SU-DHL-6 (cell line): Measurements from ENCODE around the gene SPANXN5.
"Not testable (repeated sequence)": the region's sequence is repeated elsewhere in the genome, so short reads cannot be mapped to it uniquely, and the experiment has no call there.

Experiments used
- H2AFZ ChIP-seq: fragments of 200-600 bp; sonication (generic); 2 replicates; pipeline ENCODE4 v1.6.1; 2014; ENCODE audit warnings: low read depth, mild to moderate bottlenecking, moderate library complexity, mixed read lengths, antibody characterized with exemption, low read length; ENCODE audit not compliant: severe bottlenecking
- H3F3A ChIP-seq: fragments of 200-600 bp; shearing (Covaris generic); 2 replicates; pipeline ENCODE4 v1.6.0; 2016; ENCODE audit warnings: antibody characterized with exemption, mild to moderate bottlenecking; ENCODE audit not compliant: insufficient read depth
- H3K27ac ChIP-seq: fragments of 200-600 bp; sonication (generic); 2 replicates; pipeline ENCODE4 v1.5.1; 2016; ENCODE audit warnings: low read depth, mild to moderate bottlenecking, low read length, moderate library complexity, mixed read lengths
- H3K27me3 ChIP-seq: fragments of 200-600 bp; sonication (generic), shearing (Covaris generic); 2 replicates; pipeline ENCODE4 v1.6.0; 2014; ENCODE audit warnings: mild to moderate bottlenecking, low read length
- H3K36me3 ChIP-seq: fragments of 200-600 bp; sonication (generic); 2 replicates; pipeline ENCODE4 v1.6.1; 2014; ENCODE audit warnings: mild to moderate bottlenecking, low read length, mixed read lengths
- H3K4me2 ChIP-seq: fragments of 300-600, 200-600 bp; shearing (Covaris generic), sonication (generic); 2 replicates; pipeline ENCODE4 v1.6.0; 2014; ENCODE audit warnings: low read length, low read depth, mild to moderate bottlenecking; ENCODE audit not compliant: poor library complexity, severe bottlenecking
- H3K4me3 ChIP-seq: fragments of 200-600 bp; sonication (generic); 2 replicates; pipeline ENCODE4 v1.5.1; 2014; ENCODE audit warnings: antibody characterized with exemption, low read length, mild to moderate bottlenecking, mixed read lengths; ENCODE audit not compliant: insufficient read depth, poor library complexity, severe bottlenecking
- H3K79me2 ChIP-seq: fragments of 200-600 bp; sonication (generic); 2 replicates; pipeline ENCODE4 v1.6.1; 2014; ENCODE audit warnings: mild to moderate bottlenecking, low read length, moderate library complexity; ENCODE audit not compliant: insufficient read depth
- H3K9ac ChIP-seq: fragments of 200-600 bp; sonication (generic); 2 replicates; pipeline ENCODE4 v1.7.0; 2014; ENCODE audit warnings: mild to moderate bottlenecking, low read length
- H3K9me2 ChIP-seq: fragments of 200-600 bp; sonication (generic); replicated peaks from 2 replicates; pipeline ENCODE4 v1.6.1; 2014; ENCODE audit warnings: low read length; ENCODE audit not compliant: insufficient read depth
- H3K9me3 ChIP-seq: fragments of 200-600 bp; sonication (generic); 2 replicates; pipeline ENCODE4 v1.6.1; 2014; ENCODE audit warnings: low read length, mixed read lengths; ENCODE audit not compliant: insufficient read depth
- H4K20me1 ChIP-seq: fragments of 200-600 bp; sonication (generic); 2 replicates; pipeline ENCODE4 v1.6.1; 2014; ENCODE audit warnings: low read depth, mild to moderate bottlenecking, antibody characterized with exemption, low read length, moderate library complexity, mixed read lengths
- CTCF ChIP-seq: fragments of 200-600 bp; sonication (generic); IDR thresholded peaks from one replicate; pipeline ENCODE4 v1.5.1; 2017; ENCODE audit warnings: antibody characterized with exemption, mild to moderate bottlenecking, low read length, moderate library complexity; ENCODE audit not compliant: insufficient read depth, poor library complexity, severe bottlenecking
- EZH2phosphoT487 ChIP-seq: fragments of 200-600 bp; sonication (generic), shearing (Covaris generic); conservative IDR thresholded peaks from 2 replicates; pipeline ENCODE4 v1.6.1; 2018; ENCODE audit warnings: mild to moderate bottlenecking, antibody characterized with exemption, low read length, moderate library complexity, mixed read lengths

SPANXN5 gene

GRCh38 chrX:52797327-52797726, at the start of gene SPANXN5:
Gene SPANXN5 (minus strand): TSS chrX:52797427. CDS start chrX:52797348, 79 bp downstream.
- H2AFZ ChIP-seq, H3K4me2 ChIP-seq, H3K9ac ChIP-seq, H4K20me1 ChIP-seq, H3K9me2 ChIP-seq, H3K27ac ChIP-seq, H3F3A ChIP-seq, H3K9me3 ChIP-seq, H3K36me3 ChIP-seq, H3K4me3 ChIP-seq, H3K27me3 ChIP-seq, H3K79me2 ChIP-seq: not testable (repeated sequence)

- H3K9ac ChIP-seq, H2AFZ ChIP-seq, H3K27ac ChIP-seq, H3K79me2 ChIP-seq, H3K27me3 ChIP-seq, H3K4me2 ChIP-seq, H3K9me3 ChIP-seq, H3F3A ChIP-seq, H3K4me3 ChIP-seq, H3K9me2 ChIP-seq, H3K36me3 ChIP-seq, H4K20me1 ChIP-seq: not testable (repeated sequence)
Measured at GRCh38 chrX:52843619-52844018, 46.4 kb upstream of the SPANXN5 start.

- Histone ChIP-seq H3K27me3 (no peaks in the 10 kb centered on the region), H3K9ac (no peak overlapping the region), H3K4me2 (no peak overlapping the region), H3K9me2 (no peaks in the 10 kb centered on the region), H3F3A (no peaks in the 10 kb centered on the region), H3K79me2 (no peaks in the 10 kb centered on the region), H2AFZ (no peak overlapping the region), H3K27ac (no peak overlapping the region), H3K36me3 (no peaks in the 10 kb centered on the region), H3K4me3 (no peak overlapping the region), H4K20me1 (no peaks in the 10 kb centered on the region), H3K9me3 (no peaks in the 10 kb centered on the region)
- TF ChIP-seq EZH2phosphoT487 (no peak), CTCF (no peak)
Measured at GRCh38 chrX:52839137-52839536, 41.9 kb upstream of the SPANXN5 start.

- Histone ChIP-seq H4K20me1 (no peaks in the 10 kb centered on the region), H3F3A (no peaks in the 10 kb centered on the region), H3K4me3 (no peak overlapping the region), H3K27ac (no peak overlapping the region), H3K27me3 (no peaks in the 10 kb centered on the region), H3K9me2 (no peaks in the 10 kb centered on the region), H3K36me3 (no peaks in the 10 kb centered on the region), H3K4me2 (no peak overlapping the region), H3K79me2 (no peaks in the 10 kb centered on the region), H2AFZ (no peak overlapping the region), H3K9me3 (no peaks in the 10 kb centered on the region), H3K9ac (no peak overlapping the region)
- no peak for TF ChIP-seq CTCF
- no peak for TF ChIP-seq EZH2phosphoT487
Measured at GRCh38 chrX:52830551-52830950, 33.3 kb upstream of the SPANXN5 start.
